ENCODE measurements around the gene PHOSPHO2. TPM values are rescaled to one million over a fixed set of nuclear protein-coding genes. Genes with fewer than 3 reads are reported as not detected.

Gene PHOSPHO2
- total RNA-seq, 4 donors from 2014 or later: 7.1 to 17.3 (median 7.6) TPM

- DNase-seq (ENCODE audit: low spot score in 2 of 2): no peak
- 82 to 86% methylated on average over 1 of the region's 1 CpG for WGBS, 2 donors
- no peak overlapping the region for H3K27ac ChIP-seq
- H3K27me3 ChIP-seq: no peaks in the 10 kb centered on the region
- TF ChIP-seq, protein P1, sequence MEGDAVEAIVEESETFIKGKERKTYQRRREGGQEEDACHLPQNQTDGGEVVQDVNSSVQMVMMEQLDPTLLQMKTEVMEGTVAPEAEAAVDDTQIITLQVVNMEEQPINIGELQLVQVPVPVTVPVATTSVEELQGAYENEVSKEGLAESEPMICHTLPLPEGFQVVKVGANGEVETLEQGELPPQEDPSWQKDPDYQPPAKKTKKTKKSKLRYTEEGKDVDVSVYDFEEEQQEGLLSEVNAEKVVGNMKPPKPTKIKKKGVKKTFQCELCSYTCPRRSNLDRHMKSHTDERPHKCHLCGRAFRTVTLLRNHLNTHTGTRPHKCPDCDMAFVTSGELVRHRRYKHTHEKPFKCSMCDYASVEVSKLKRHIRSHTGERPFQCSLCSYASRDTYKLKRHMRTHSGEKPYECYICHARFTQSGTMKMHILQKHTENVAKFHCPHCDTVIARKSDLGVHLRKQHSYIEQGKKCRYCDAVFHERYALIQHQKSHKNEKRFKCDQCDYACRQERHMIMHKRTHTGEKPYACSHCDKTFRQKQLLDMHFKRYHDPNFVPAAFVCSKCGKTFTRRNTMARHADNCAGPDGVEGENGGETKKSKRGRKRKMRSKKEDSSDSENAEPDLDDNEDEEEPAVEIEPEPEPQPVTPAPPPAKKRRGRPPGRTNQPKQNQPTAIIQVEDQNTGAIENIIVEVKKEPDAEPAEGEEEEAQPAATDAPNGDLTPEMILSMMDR (IDR thresholded peaks at IDR 0.05): no peak
- TF ChIP-seq EP300 (IDR thresholded peaks at IDR 0.05) (no peak), POLR2A (IDR thresholded peaks at IDR 0.05) (no peak)
- H3K4me1 ChIP-seq: peaks cover 0 to 5% (median 0%) of the 10 kb centered on the region in 4 donors
- no peaks in the 10 kb centered on the region for H3K9me3 ChIP-seq
- H3K36me3 ChIP-seq: peaks cover 0 to 25% (median 0%) of the 10 kb centered on the region in 3 donors
- H3K4me3 ChIP-seq: no peak overlapping the region
Observed at GRCh38 chr2:169704160-169704708, 10.0 kb downstream of the PHOSPHO2 start.

GRCh38 chr2:169705927-169706326, 11.7 kb downstream of the PHOSPHO2 start:
- Histone ChIP-seq H3K36me3 (peaks cover 0 to 14% (median 0%) of the 10 kb centered on the region in 3 donors), H3K27ac (peak overlapping the region in 1 of 4 donors; percentile 22), H3K4me1 (peaks cover 0 to 5% (median 0%) of the 10 kb centered on the region in 4 donors), H3K4me3 (no peak overlapping the region), H3K27me3 (no peaks in the 10 kb centered on the region), H3K9me3 (no peaks in the 10 kb centered on the region)
- no peak for DNase-seq (ENCODE audit: low spot score in 2 of 2)
- TF ChIP-seq EP300 (IDR thresholded peaks at IDR 0.05): peak in 1 of 2 donors; percentile 22
- TF ChIP-seq, protein P1 (IDR thresholded peaks at IDR 0.05): no peak
- WGBS, 2 donors: 72 to 77% methylated on average over 2 of the region's 2 CpGs

GRCh38 chr2:169707626-169708025, 13.4 kb downstream of the PHOSPHO2 start:
- WGBS, 2 donors: 71 to 88% methylated on average over 2 of the region's 2 CpGs
- H3K27ac ChIP-seq: no peak overlapping the region
- no peak overlapping the region for H3K4me3 ChIP-seq
- no peaks in the 10 kb centered on the region for H3K9me3 ChIP-seq
- peaks cover 0 to 4% (median 0%) of the 10 kb centered on the region in 3 donors for H3K36me3 ChIP-seq
- peaks cover 0 to 5% (median 0%) of the 10 kb centered on the region in 4 donors for H3K4me1 ChIP-seq
- TF ChIP-seq EP300 (IDR thresholded peaks at IDR 0.05) (no peak), POLR2A (IDR thresholded peaks at IDR 0.05) (no peak)
- TF ChIP-seq, protein P1 (IDR thresholded peaks at IDR 0.05): no peak
- DNase-seq (ENCODE audit: low spot score in 2 of 2): no peak
- no peaks in the 10 kb centered on the region for H3K27me3 ChIP-seq

- Histone ChIP-seq H3K27ac (no peak overlapping the region), H3K4me3 (no peak overlapping the region), H3K36me3 (peaks cover 0 to 4% (median 0%) of the 10 kb centered on the region in 3 donors), H3K9me3 (no peaks in the 10 kb centered on the region), H3K4me1 (peaks cover 0 to 5% (median 0%) of the 10 kb centered on the region in 4 donors), H3K27me3 (no peaks in the 10 kb centered on the region)
- no peak for DNase-seq (ENCODE audit: low spot score in 2 of 2)
- TF ChIP-seq EP300 (IDR thresholded peaks at IDR 0.05): no peak
- TF ChIP-seq, protein P1 (IDR thresholded peaks at IDR 0.05): no peak
- no peak for TF ChIP-seq POLR2A (IDR thresholded peaks at IDR 0.05)
- WGBS, 2 donors: 95 to 100% methylated on average over 1 of the region's 1 CpG
Observed at GRCh38 chr2:169709331-169709730, 15.1 kb downstream of the PHOSPHO2 start.

- no peaks in the 10 kb centered on the region for H3K9me3 ChIP-seq
- no peak for TF ChIP-seq EP300 (IDR thresholded peaks at IDR 0.05)
- no peak overlapping the region for H3K27ac ChIP-seq
- WGBS, 2 donors: 88 to 95% methylated on average over 1 of the region's 1 CpG
- no peak overlapping the region for H3K4me3 ChIP-seq
- no peaks in the 10 kb centered on the region for H3K27me3 ChIP-seq
- peaks cover 0 to 4% (median 0%) of the 10 kb centered on the region in 3 donors for H3K36me3 ChIP-seq
- DNase-seq (ENCODE audit: low spot score in 2 of 2): no peak
- H3K4me1 ChIP-seq: peaks cover 0 to 5% (median 0%) of the 10 kb centered on the region in 4 donors
Observed at GRCh38 chr2:169709981-169710380, 15.7 kb downstream of the PHOSPHO2 start.

Data from tibial nerve (tissue), 4 donors.